SK-N-SH treated with all-trans-retinoic acid at 6 μM for 48 hours (cell line): Measurements from ENCODE around the gene MMP28.
A peak's percentile ranks its signal among the peaks of the same experiment; 100 is the strongest.

Experiments
- ATAC-seq: fragments of 200-7000 bp; cut with Tn5 transposase; 3 replicates; pipeline ENCODE4 v1.9.1; 2020; ENCODE audit warnings: mild to moderate bottlenecking, moderate library complexity
- ARNTL ChIP-seq: fragments of 450-650 bp; formaldehyde crosslinking; IDR thresholded peaks from 2 replicates; pipeline ENCODE4 v1.5.0; 2020; ENCODE audit warnings: low read depth, mild to moderate bottlenecking, moderate library complexity, borderline replicate concordance
- BACH2 ChIP-seq: fragments of 250-450 bp; sonication (Bioruptor Pico); IDR thresholded peaks from 2 replicates; pipeline ENCODE4 v1.9.0; 2021; ENCODE audit warnings: mild to moderate bottlenecking, borderline replicate concordance
- CREB5 ChIP-seq: fragments of 250-450 bp; sonication (Bioruptor Pico); IDR thresholded peaks from 2 replicates; pipeline ENCODE4 v1.5.1; 2020; ENCODE audit warnings: low read depth, mild to moderate bottlenecking, moderate library complexity
- CSDC2 ChIP-seq: fragments of 250-450 bp; sonication (Bioruptor Pico); IDR thresholded peaks from 2 replicates; pipeline ENCODE4 v1.5.0; 2020; ENCODE audit warnings: mild to moderate bottlenecking, moderate library complexity
- CSRNP3 ChIP-seq: fragments of 250-450 bp; sonication (Bioruptor Pico); IDR thresholded peaks from 2 replicates; pipeline ENCODE4 v1.5.1; 2021; ENCODE audit warnings: mild to moderate bottlenecking, moderate library complexity
- ESRRG ChIP-seq: fragments of 250-450 bp; sonication (Bioruptor Pico); IDR thresholded peaks from 2 replicates; pipeline ENCODE4 v1.6.1; 2021; ENCODE audit warnings: mild to moderate bottlenecking
- GLIS3 ChIP-seq: fragments of 250-450 bp; sonication (Bioruptor Pico); IDR thresholded peaks from 2 replicates; pipeline ENCODE4 v1.5.0; 2020; ENCODE audit warnings: mild to moderate bottlenecking, moderate library complexity
- ISL1 ChIP-seq: fragments of 250-450 bp; sonication (Bioruptor Pico); IDR thresholded peaks from 2 replicates; pipeline ENCODE4 v2.1.2; 2022; ENCODE audit warnings: mild to moderate bottlenecking, moderate library complexity
- OSR1 ChIP-seq: fragments of 250-450 bp; sonication (Bioruptor Pico); IDR thresholded peaks from 2 replicates; pipeline ENCODE4 v1.8.0; 2022; ENCODE audit warnings: moderate library complexity, mild to moderate bottlenecking, inconsistent platforms
- PATZ1 ChIP-seq: fragments of 250-450 bp; sonication (Bioruptor Pico); IDR thresholded peaks from 2 replicates; pipeline ENCODE4 v1.8.0; 2020; ENCODE audit warnings: mild to moderate bottlenecking, moderate library complexity, borderline replicate concordance
- PPARA ChIP-seq: fragments of 250-450 bp; sonication (Bioruptor Pico); IDR thresholded peaks from 2 replicates; pipeline ENCODE4 v1.5.0; 2020; ENCODE audit warnings: mild to moderate bottlenecking, borderline replicate concordance
- RARB ChIP-seq: fragments of 250-450 bp; sonication (Bioruptor Pico); IDR thresholded peaks from 2 replicates; pipeline ENCODE4 v1.8.0; 2021; ENCODE audit warnings: mild to moderate bottlenecking, moderate library complexity
- SNAI2 ChIP-seq: fragments of 250-450 bp; sonication (Bioruptor Pico); IDR thresholded peaks from 2 replicates; pipeline ENCODE4 v1.5.0; 2020; ENCODE audit warnings: mild to moderate bottlenecking, moderate library complexity
- TCF4 ChIP-seq: fragments of 250-450 bp; sonication (Bioruptor Pico); IDR thresholded peaks from 2 replicates; pipeline ENCODE4 v1.8.0; 2021; ENCODE audit warnings: mild to moderate bottlenecking, moderate library complexity, borderline replicate concordance
- TOX ChIP-seq: fragments of 250-450 bp; sonication (Bioruptor Pico); IDR thresholded peaks from 2 replicates; pipeline ENCODE4 v1.8.0; 2021; ENCODE audit warnings: mild to moderate bottlenecking, moderate library complexity, borderline replicate concordance
- ZC3H10 ChIP-seq: fragments of 250-450 bp; sonication (Bioruptor Pico); IDR thresholded peaks from 2 replicates; pipeline ENCODE4 v1.5.1; 2021; ENCODE audit warnings: mild to moderate bottlenecking, moderate library complexity
- ZFP3 ChIP-seq: fragments of 250-450 bp; sonication (Bioruptor Pico); IDR thresholded peaks from 2 replicates; pipeline ENCODE4 v1.5.0; 2020; ENCODE audit warnings: mild to moderate bottlenecking, moderate library complexity
- ZFP30 ChIP-seq: fragments of 450-650 bp; formaldehyde crosslinking; IDR thresholded peaks from 2 replicates; pipeline ENCODE4 v1.5.0; 2022; ENCODE audit warnings: mild to moderate bottlenecking, moderate library complexity
- ZNF565 ChIP-seq: fragments of 450-650 bp; formaldehyde crosslinking; conservative IDR thresholded peaks from 2 replicates; pipeline ENCODE4 v1.5.0; 2020; ENCODE audit warnings: low read depth, mild to moderate bottlenecking, moderate library complexity
- ZNF70 ChIP-seq: fragments of 450-650 bp; formaldehyde crosslinking; IDR thresholded peaks from 2 replicates; pipeline ENCODE4 v1.5.0; 2020; ENCODE audit warnings: mild to moderate bottlenecking, moderate library complexity
- ZNF8 ChIP-seq: fragments of 450-650 bp; formaldehyde crosslinking; IDR thresholded peaks from 2 replicates; pipeline ENCODE4 v1.5.0; 2020; ENCODE audit warnings: mild to moderate bottlenecking, moderate library complexity
- TF ChIP-seq, protein P1 (sequence below): fragments of 250-450 bp; sonication (Bioruptor Pico); IDR thresholded peaks from 2 replicates; pipeline ENCODE4 v1.8.0; 2021; ENCODE audit warnings: low read depth, mild to moderate bottlenecking, moderate library complexity, borderline replicate concordance

The MMP28 gene, protein sequence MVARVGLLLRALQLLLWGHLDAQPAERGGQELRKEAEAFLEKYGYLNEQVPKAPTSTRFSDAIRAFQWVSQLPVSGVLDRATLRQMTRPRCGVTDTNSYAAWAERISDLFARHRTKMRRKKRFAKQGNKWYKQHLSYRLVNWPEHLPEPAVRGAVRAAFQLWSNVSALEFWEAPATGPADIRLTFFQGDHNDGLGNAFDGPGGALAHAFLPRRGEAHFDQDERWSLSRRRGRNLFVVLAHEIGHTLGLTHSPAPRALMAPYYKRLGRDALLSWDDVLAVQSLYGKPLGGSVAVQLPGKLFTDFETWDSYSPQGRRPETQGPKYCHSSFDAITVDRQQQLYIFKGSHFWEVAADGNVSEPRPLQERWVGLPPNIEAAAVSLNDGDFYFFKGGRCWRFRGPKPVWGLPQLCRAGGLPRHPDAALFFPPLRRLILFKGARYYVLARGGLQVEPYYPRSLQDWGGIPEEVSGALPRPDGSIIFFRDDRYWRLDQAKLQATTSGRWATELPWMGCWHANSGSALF

GRCh38 chr17:35795007-35795870 lies at the start of gene MMP28:
Gene MMP28, minus strand, starts transcription at chr17:35795641. Its CDS starts 264 bp downstream, at chr17:35795377.
- TF ChIP-seq PATZ1 (CRISPR knock-in tag) (no peak), TOX (no peak), BACH2 (CRISPR knock-in tag) (no peak), ZNF8 (CRISPR knock-in tag) (no peak), ZNF565 (CRISPR knock-in tag) (no peak), ZC3H10 (CRISPR knock-in tag) (no peak)

GRCh38 chr17:35844547-35844946 lies 49.1 kb upstream of the MMP28 start:
- TF ChIP-seq TOX = no peak
- no peak for TF ChIP-seq BACH2 (CRISPR knock-in tag)
- no peak for TF ChIP-seq OSR1 (CRISPR knock-in tag)
- TF ChIP-seq, protein P1, sequence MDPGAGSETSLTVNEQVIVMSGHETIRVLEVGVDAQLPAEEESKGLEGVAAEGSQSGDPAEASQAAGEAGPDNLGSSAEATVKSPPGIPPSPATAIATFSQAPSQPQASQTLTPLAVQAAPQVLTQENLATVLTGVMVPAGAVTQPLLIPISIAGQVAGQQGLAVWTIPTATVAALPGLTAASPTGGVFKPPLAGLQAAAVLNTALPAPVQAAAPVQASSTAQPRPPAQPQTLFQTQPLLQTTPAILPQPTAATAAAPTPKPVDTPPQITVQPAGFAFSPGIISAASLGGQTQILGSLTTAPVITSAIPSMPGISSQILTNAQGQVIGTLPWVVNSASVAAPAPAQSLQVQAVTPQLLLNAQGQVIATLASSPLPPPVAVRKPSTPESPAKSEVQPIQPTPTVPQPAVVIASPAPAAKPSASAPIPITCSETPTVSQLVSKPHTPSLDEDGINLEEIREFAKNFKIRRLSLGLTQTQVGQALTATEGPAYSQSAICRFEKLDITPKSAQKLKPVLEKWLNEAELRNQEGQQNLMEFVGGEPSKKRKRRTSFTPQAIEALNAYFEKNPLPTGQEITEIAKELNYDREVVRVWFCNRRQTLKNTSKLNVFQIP (CRISPR knock-in tag) = no peak
- TF ChIP-seq PATZ1 (CRISPR knock-in tag) = no peak
- no peak for TF ChIP-seq SNAI2 (CRISPR knock-in tag)
- TF ChIP-seq ZNF8 (CRISPR knock-in tag) = no peak
- no peak for TF ChIP-seq PPARA (CRISPR knock-in tag)
- ATAC-seq = no peak

More at GRCh38 chr17:35795007-35795870, at the start of gene MMP28:
- peak; percentile 63 for ATAC-seq

- TF ChIP-seq BACH2 (CRISPR knock-in tag) = no peak
- no peak for TF ChIP-seq TOX
- no peak for TF ChIP-seq PATZ1 (CRISPR knock-in tag)
- TF ChIP-seq, all 23 proteins: peak for 0
- ATAC-seq = no peak
Measured at GRCh38 chr17:35843698-35844097, 48.3 kb upstream of the MMP28 start.

DNA sequence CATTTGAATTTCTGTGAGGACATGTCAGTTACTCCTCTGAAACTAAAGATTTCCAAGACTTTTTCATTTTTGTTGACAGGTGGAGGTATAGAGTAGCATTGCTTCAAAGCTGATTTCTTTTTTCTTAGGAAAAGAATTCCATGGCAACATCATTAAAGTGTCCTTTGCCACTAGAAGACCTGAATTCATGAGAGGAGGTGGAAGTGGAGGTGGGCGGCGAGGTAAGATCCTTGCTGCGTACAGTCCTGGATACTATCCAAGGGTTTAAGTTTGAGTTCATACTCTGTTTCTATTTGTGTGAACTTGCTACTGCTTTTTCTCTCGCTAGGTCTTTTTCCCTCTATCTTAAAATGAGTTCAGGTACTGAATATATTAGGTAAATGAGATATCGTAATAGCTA lies 46.8 kb upstream of the MMP28 start:
- ATAC-seq = no peak
- TF ChIP-seq ESRRG (CRISPR knock-in tag) (no peak), OSR1 (CRISPR knock-in tag) (no peak)

- TF ChIP-seq ARNTL (no peak), SNAI2 (CRISPR knock-in tag) (no peak), CSDC2 (no peak), ISL1 (CRISPR knock-in tag) (no peak), CREB5 (CRISPR knock-in tag) (no peak), ZNF70 (CRISPR knock-in tag) (no peak), TCF4 (no peak), ESRRG (CRISPR knock-in tag) (no peak), BACH2 (CRISPR knock-in tag) (no peak), OSR1 (CRISPR knock-in tag) (no peak), ZFP3 (no peak), GLIS3 (no peak), PPARA (CRISPR knock-in tag) (no peak), ZFP30 (CRISPR knock-in tag) (no peak), RARB (CRISPR knock-in tag) (no peak), CSRNP3 (CRISPR knock-in tag) (no peak)
- no peak; the same call in 2 of the 3 replicates for ATAC-seq
Measured at GRCh38 chr17:35841505-35841904, 46.1 kb upstream of the MMP28 start.
